Vagina (tissue), 2 donors: ENCODE data around the gene INPP4A. TPM values are rescaled to one million over a fixed set of nuclear protein-coding genes. Genes with fewer than 3 reads are reported as not detected.
A peak's percentile ranks its signal among the peaks of the same experiment; 100 is the strongest.

ENCODE experiments used
- DNase-seq, 2 donors: peaks; one replicate each; pipeline ENCODE4 v3.0.0-alpha.2; 2017; ENCODE audit errors: extremely low spot score in 2 of 2
- H3K27ac ChIP-seq: fragments of 200-600 bp; sonication (generic); one replicate; pipeline ENCODE4 v1.5.1; 2019
- H3K27me3 ChIP-seq: fragments of 200-600 bp; sonication (generic); one replicate; pipeline ENCODE4 v1.5.1; 2019
- H3K36me3 ChIP-seq, 2 donors: fragments of 200-600 bp; sonication (generic); one replicate each; pipeline ENCODE4 v1.5.1; 2017 to 2019
- H3K4me1 ChIP-seq: fragments of 200-600 bp; sonication (generic); one replicate; pipeline ENCODE4 v1.5.1; 2019
- H3K4me3 ChIP-seq, 2 donors: fragments of 200-600 bp; sonication (generic); 1 replicate in 1 of 2; 2 replicates in 1 of 2; pipeline ENCODE4 v1.5.1; 2016 to 2019
- H3K9me3 ChIP-seq: fragments of 200-600 bp; sonication (generic); one replicate; pipeline ENCODE4 v1.5.1; 2019
- POLR2A ChIP-seq, 2 donors: fragments of 450-650 bp; IDR thresholded peaks; one replicate each; pipeline ENCODE4 v1.6.1; 2017; ENCODE audit warnings: antibody characterized with exemption in 2 of 2, mild to moderate bottlenecking in 2 of 2, moderate library complexity in 2 of 2
- POLR2AphosphoS5 ChIP-seq, 2 donors: sonication (generic); formaldehyde crosslinking; IDR thresholded peaks; one replicate each; pipeline ENCODE4 v1.9.0; 2017; ENCODE audit warnings: antibody characterized with exemption in 2 of 2, mild to moderate bottlenecking in 2 of 2, low read depth in 1 of 2; ENCODE audit not compliant: insufficient read depth in 1 of 2
- intact Hi-C: fragments of 100-400 bp; cut with DNase I; formaldehyde crosslinking; loops from one replicate; pipeline ENCODE4 v1.15.1; 2023
- total RNA-seq: library from RNA; depleted of rRNA; stranded (reverse); fragments of >200 nt; gene quantifications from one replicate; pipeline ENCODE4 v1.2.3, GENCODE V29; 2016
- TF ChIP-seq, protein P1 (sequence below), 3 experiments: fragments of 450-650 bp in 2 of 3; fragments of 200-600 bp in 1 of 3; sonication (generic) in 1 of 3; IDR thresholded peaks; one replicate each; pipeline ENCODE4 v1.5.1; 2017 to 2019; ENCODE audit warnings: antibody characterized with exemption in 3 of 3, mild to moderate bottlenecking in 2 of 3, moderate library complexity in 2 of 3

Gene INPP4A
- total RNA-seq, 1 donor from 2014 or later = 38.1 TPM

DNA sequence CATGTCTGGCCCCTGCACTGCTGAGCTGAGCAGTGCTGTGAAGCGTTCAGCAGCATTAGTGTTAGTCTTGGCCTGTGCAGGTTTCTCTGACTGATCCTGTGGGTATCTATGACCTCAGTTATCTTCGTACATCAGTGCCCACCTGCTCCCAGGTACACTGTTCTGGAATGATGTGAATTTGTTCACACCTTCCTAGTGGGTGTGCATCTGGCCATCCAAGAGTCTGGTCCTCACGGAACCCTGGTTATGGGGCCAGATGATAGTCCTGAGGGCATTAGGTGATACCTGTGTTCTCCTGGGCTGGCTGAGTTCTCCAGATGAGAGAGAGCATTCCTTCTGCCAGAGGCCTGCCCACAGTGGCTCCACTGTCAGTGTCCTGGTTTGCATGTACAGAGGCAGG lies 57.2 kb downstream of the INPP4A start:
- TF ChIP-seq POLR2A (IDR thresholded peaks at IDR 0.05) = no peak
- TF ChIP-seq POLR2AphosphoS5 (IDR thresholded peaks at IDR 0.05; ENCODE audit: insufficient read depth in 1 of 2, low read depth in 1 of 2) = no peak
- TF ChIP-seq, protein P1, sequence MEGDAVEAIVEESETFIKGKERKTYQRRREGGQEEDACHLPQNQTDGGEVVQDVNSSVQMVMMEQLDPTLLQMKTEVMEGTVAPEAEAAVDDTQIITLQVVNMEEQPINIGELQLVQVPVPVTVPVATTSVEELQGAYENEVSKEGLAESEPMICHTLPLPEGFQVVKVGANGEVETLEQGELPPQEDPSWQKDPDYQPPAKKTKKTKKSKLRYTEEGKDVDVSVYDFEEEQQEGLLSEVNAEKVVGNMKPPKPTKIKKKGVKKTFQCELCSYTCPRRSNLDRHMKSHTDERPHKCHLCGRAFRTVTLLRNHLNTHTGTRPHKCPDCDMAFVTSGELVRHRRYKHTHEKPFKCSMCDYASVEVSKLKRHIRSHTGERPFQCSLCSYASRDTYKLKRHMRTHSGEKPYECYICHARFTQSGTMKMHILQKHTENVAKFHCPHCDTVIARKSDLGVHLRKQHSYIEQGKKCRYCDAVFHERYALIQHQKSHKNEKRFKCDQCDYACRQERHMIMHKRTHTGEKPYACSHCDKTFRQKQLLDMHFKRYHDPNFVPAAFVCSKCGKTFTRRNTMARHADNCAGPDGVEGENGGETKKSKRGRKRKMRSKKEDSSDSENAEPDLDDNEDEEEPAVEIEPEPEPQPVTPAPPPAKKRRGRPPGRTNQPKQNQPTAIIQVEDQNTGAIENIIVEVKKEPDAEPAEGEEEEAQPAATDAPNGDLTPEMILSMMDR (IDR thresholded peaks at IDR 0.05) = no peak
- Histone ChIP-seq H3K36me3 (no peaks in the 10 kb centered on the region), H3K27me3 (no peaks in the 10 kb centered on the region), H3K4me3 (no peak overlapping the region), H3K27ac (no peak overlapping the region), H3K4me1 (peaks cover 43% of the 10 kb centered on the region), H3K9me3 (no peaks in the 10 kb centered on the region)
- intact Hi-C loops = no loop called here
- DNase-seq = no peak

DNA sequence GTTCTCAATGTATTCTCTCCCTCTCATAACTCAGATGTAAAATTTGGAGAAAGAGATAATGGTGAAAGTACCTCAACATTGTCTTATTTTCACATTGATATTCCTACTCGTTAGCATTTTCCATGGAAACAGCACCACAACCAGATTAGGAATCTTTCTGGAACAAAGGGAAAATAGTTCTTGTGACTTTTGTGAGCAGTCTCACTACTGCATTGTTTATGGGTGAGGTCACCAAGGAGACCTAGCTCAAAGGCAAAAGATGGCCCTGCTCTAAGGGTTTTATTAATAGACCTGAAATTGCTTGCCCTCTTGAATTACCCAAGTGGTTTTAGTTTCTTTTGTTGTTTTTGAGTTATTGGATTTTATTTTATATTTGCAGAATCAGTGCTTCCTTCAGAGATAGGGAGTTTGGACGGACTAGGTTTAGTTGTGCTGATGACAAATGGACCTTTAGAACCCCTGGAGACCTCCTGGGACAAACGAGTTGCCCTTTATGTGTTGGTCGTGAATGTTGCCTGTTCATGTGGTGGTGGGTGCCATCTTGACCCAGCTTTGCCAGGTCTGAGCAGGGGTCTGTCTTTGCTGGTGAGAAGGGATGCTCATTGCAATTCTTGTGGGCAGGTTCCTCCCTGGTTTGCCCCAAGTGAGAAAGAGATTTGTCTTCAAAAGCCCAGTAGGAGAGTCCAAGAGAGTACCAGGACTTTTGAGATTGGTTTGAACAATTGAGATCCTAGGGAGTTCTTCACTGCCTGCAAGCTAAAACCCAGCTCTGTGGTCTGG lies 58.1 kb downstream of the INPP4A start:
- no peak for DNase-seq

DNA sequence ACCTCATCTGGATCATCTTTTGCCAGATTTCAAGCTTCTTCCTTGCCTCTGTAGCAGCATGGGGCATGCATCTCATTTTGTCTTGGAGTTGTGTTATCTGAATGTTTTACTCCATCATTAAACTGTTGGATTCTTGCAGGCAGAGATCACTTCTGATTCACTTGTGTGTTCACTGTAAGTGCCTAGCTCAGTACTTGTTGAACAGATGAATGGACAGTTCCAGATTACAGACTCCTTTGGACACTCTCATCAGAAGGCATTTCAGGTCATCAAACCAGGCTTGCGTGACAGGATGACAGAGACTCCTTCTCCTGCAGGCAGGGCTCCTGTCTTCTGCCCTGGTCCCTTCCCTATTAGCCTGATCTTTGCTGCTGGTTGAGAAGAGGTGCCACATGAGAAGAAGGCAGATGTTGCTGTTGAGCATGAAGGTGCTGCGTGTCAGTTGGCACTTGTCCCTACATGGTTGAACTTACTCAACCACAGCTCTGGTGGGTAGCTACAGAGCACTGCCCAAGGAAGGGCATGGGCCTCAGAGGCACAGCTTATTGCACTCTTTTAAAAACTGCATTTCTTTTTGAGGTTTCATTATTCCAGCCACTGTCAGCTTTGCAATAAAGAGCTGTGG lies 58.9 kb downstream of the INPP4A start:
- DNase-seq = peak; percentile 22 to 56

More for the DNA sequence above, 58.1 kb downstream of the INPP4A start:
- H3K4me3 ChIP-seq = no peak overlapping the region
- intact Hi-C loops = no loop called here
- H3K27ac ChIP-seq = no peak overlapping the region
- no peaks in the 10 kb centered on the region for H3K9me3 ChIP-seq
- H3K27me3 ChIP-seq = no peaks in the 10 kb centered on the region
- H3K4me1 ChIP-seq = peaks cover 43% of the 10 kb centered on the region
- H3K36me3 ChIP-seq = no peaks in the 10 kb centered on the region
- TF ChIP-seq POLR2A (IDR thresholded peaks at IDR 0.05) (no peak), POLR2AphosphoS5 (IDR thresholded peaks at IDR 0.05; ENCODE audit: insufficient read depth in 1 of 2, low read depth in 1 of 2) (no peak)
- TF ChIP-seq, protein P1 (IDR thresholded peaks at IDR 0.05) = no peak

DNA sequence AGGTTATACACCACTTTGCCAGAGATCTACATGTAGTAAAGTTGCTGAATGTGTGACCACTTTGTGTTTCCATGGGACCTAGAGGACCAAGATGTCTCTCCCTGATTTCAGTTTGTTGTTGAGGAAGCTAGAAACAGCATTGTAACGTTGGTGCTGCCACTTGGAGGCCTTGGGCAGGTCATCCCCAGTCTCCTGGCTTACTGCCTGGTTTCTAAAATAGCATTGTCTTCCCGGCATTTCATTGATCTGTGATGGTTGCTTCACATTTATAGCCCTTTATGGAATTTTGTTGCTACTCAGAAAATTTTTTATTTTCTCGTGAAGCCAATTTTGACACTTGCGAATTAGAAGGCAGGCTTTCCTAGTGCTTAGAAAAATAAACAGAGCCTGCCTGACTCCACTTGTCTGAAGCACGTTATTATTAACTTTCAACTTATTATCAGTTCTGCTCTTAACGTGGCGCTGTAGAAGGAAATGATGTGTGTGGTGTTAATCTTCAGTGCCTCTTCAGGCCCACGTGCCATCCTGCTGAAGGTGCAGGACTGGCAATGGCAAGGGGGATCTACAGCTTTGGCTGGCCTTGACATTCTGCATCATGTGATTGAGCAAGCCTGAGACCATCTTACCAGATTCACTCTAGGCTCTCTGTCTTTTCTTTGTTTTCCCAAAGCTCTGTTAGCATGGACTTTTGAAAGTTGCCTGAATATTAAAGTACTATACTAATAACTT lies 59.9 kb downstream of the INPP4A start:
- no peaks in the 10 kb centered on the region for H3K27me3 ChIP-seq
- peak overlapping the region; percentile 49 for H3K27ac ChIP-seq
- intact Hi-C loops = no loop called here
- peaks cover 43% of the 10 kb centered on the region for H3K4me1 ChIP-seq
- no peaks in the 10 kb centered on the region for H3K36me3 ChIP-seq
- no peak overlapping the region for H3K4me3 ChIP-seq
- DNase-seq = peak; percentile 58 to 70
- TF ChIP-seq POLR2A (IDR thresholded peaks at IDR 0.05) = no peak
- TF ChIP-seq, protein P1 (IDR thresholded peaks at IDR 0.05) = no peak
- TF ChIP-seq POLR2AphosphoS5 (IDR thresholded peaks at IDR 0.05; ENCODE audit: insufficient read depth in 1 of 2, low read depth in 1 of 2) = no peak
- no peaks in the 10 kb centered on the region for H3K9me3 ChIP-seq

More for the DNA sequence above, 58.9 kb downstream of the INPP4A start:
- Histone ChIP-seq H3K27ac (no peak overlapping the region), H3K4me3 (no peak overlapping the region), H3K36me3 (no peaks in the 10 kb centered on the region), H3K9me3 (no peaks in the 10 kb centered on the region), H3K4me1 (peaks cover 43% of the 10 kb centered on the region), H3K27me3 (no peaks in the 10 kb centered on the region)
- TF ChIP-seq, protein P1 (IDR thresholded peaks at IDR 0.05) = no peak
- TF ChIP-seq POLR2A (IDR thresholded peaks at IDR 0.05) (no peak), POLR2AphosphoS5 (IDR thresholded peaks at IDR 0.05; ENCODE audit: insufficient read depth in 1 of 2, low read depth in 1 of 2) (no peak)
- intact Hi-C loops = no loop called here
